AG04449 (cell line): ENCODE results near the gene CST7.

ENCODE experiments used
- CTCF ChIA-PET: fragments of 350-600 bp; formaldehyde crosslinking; extraction: SDS; loops from one replicate; lab custom pipeline; 2021; ENCODE audit warnings: antibody characterized with exemption; lab: Yijun Ruan, JAX
- POLR2A ChIA-PET: fragments of 400-600, 350-600 bp; formaldehyde crosslinking; extraction: SDS; loops from one replicate; lab custom pipeline; 2020; ENCODE audit warnings: antibody characterized with exemption, inconsistent platforms; lab: Yijun Ruan, JAX
- DNase-seq: peaks from one replicate; pipeline ENCODE4 v3.0.0-alpha.2; 2010; ENCODE audit warnings: low read depth, low spot score
- H3K4me3 ChIP-seq: 2 replicates; pipeline ENCODE4 v1.5.1; 2011; ENCODE audit warnings: low read depth, mild to moderate bottlenecking, control low read depth, low read length
- TF ChIP-seq, protein P1 (sequence below): IDR thresholded peaks from one replicate; pipeline ENCODE4 v1.5.1; 2011; ENCODE audit warnings: mild to moderate bottlenecking, moderate library complexity, low read length, control low read depth, inconsistent platforms; ENCODE audit not compliant: insufficient read depth; ENCODE audit errors: missing control alignments

Gene CST7

DNA sequence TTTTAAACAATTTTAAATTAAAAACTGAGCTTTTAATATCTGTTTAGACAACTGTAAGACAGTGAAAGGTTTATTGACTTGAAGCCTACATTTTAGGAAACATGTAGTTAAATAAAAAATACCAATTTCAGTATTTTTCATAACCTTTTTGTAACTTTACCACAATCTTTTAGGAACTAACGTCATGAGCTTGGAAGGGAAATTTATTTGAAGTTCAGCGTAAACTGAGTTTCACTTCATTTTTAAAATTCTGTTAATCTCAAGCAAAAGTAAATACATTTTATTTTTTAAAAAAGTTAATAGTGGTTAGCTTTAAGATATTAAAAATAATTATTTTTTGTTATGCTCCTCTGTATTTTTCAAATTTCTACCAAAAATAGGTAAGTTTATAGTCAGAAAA is 5.5 kb downstream of the CST7 start:
- H3K4me3 ChIP-seq = no peak overlapping the region
- ChIA-PET POLR2A (no interaction called here), CTCF (no interaction called here)

GRCh38 chr20:24955045-24955444 is 6.0 kb downstream of the CST7 start:
- no peak for DNase-seq
- TF ChIP-seq, protein P1, sequence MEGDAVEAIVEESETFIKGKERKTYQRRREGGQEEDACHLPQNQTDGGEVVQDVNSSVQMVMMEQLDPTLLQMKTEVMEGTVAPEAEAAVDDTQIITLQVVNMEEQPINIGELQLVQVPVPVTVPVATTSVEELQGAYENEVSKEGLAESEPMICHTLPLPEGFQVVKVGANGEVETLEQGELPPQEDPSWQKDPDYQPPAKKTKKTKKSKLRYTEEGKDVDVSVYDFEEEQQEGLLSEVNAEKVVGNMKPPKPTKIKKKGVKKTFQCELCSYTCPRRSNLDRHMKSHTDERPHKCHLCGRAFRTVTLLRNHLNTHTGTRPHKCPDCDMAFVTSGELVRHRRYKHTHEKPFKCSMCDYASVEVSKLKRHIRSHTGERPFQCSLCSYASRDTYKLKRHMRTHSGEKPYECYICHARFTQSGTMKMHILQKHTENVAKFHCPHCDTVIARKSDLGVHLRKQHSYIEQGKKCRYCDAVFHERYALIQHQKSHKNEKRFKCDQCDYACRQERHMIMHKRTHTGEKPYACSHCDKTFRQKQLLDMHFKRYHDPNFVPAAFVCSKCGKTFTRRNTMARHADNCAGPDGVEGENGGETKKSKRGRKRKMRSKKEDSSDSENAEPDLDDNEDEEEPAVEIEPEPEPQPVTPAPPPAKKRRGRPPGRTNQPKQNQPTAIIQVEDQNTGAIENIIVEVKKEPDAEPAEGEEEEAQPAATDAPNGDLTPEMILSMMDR = no peak
- no peak overlapping the region for H3K4me3 ChIP-seq
- ChIA-PET POLR2A (no interaction called here), CTCF (no interaction called here)

More for the DNA sequence above, 5.5 kb downstream of the CST7 start:
- TF ChIP-seq, protein P1 = no peak
- no peak for DNase-seq

GRCh38 chr20:24956001-24956841 is 7.2 kb downstream of the CST7 start:
- TF ChIP-seq, protein P1 = no peak
- DNase-seq = no peak
- H3K4me3 ChIP-seq = no peak overlapping the region
- ChIA-PET CTCF (no interaction called here), POLR2A (no interaction called here)

GRCh38 chr20:24957326-24958016 is 8.4 kb downstream of the CST7 start:
- DNase-seq = no peak
- POLR2A ChIA-PET = no interaction called here
- TF ChIP-seq, protein P1 = no peak
- H3K4me3 ChIP-seq = no peak overlapping the region
- CTCF ChIA-PET = no interaction called here

DNA sequence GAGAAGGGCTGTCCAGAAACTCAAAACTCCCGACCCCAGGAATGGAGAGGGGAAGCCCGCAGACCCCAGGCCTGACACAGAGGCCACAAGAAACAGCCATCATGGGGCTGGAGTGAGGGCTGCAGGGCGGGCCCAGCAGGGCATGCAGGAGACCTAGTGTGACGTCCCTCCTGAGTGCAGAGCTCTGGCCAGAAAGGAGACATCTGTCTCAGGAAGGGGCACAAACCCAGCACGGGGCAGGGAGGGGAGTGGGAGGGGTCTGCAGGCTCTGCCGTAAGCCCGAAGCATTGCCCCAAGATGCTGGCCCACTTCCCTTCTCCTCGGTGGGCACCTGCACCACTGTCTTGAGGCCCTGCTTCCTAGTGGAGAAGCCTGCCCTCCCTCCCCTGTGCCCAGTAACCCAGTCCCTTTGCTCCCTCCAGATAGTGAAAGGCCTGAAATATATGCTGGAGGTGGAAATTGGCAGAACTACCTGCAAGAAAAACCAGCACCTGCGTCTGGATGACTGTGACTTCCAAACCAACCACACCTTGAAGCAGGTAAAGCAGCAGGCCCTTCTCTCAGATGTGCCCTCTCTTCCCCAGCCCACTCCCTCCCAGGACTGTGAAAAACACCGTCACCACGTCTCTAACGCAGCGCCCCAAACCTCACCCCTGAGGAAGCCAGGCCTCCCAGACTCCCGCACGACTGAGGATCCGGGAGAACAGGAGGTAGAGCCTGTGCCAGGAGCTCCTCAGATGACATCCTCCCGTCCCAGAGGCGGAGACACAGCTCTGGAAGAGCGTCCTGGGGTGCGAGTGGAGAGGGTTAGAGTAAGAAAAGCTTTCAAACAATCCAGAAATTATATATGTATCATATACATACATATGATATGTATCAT is 9.7 kb downstream of the CST7 start:
- CTCF ChIA-PET = no interaction called here
- TF ChIP-seq, protein P1 = no peak
- H3K4me3 ChIP-seq = no peak overlapping the region
- no peak for DNase-seq
- POLR2A ChIA-PET = no interaction called here
